ENCODE results near the gene PIK3IP1. TPM values are rescaled to one million over a fixed set of nuclear protein-coding genes. Genes with fewer than 3 reads are reported as not detected.

Gene PIK3IP1
- total and polyA plus RNA-seq, 10 of the 15 experiments (the other 5 are each of a cell fraction or from before 2014, with no cell fraction given): 0.77 to 6.5 (median 3.0) TPM

DNA sequence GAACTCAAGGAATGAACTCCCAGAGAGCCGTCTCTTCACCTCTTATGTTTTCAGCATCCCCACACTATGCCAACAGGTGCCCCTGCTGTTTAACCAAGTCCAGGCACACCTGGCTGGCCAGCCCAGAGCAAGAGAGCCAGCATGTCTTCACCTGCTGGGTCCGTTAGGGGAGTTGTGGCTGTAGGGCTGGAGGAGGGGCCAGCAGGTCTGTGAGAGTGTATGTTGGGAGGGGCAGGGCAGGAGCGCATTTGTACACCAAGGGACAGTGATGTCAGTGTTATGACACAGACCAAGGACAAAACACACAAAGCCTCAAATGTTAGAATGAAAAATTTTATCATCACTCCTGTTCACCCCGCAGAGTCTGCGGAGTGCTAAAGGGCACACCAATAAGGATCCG lies 48.1 kb upstream of the PIK3IP1 start (continued):
- TF ChIP-seq, protein P1, sequence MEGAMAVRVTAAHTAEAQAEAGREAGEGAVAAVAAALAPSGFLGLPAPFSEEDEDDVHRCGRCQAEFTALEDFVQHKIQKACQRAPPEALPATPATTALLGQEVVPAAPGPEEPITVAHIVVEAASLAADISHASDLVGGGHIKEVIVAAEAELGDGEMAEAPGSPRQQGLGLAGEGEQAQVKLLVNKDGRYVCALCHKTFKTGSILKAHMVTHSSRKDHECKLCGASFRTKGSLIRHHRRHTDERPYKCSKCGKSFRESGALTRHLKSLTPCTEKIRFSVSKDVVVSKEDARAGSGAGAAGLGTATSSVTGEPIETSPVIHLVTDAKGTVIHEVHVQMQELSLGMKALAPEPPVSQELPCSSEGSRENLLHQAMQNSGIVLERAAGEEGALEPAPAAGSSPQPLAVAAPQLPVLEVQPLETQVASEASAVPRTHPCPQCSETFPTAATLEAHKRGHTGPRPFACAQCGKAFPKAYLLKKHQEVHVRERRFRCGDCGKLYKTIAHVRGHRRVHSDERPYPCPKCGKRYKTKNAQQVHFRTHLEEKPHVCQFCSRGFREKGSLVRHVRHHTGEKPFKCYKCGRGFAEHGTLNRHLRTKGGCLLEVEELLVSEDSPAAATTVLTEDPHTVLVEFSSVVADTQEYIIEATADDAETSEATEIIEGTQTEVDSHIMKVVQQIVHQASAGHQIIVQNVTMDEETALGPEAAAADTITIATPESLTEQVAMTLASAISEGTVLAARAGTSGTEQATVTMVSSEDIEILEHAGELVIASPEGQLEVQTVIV (IDR thresholded peaks at IDR 0.05; ENCODE audit: borderline replicate concordance, partially characterized antibody): no peak
- TF ChIP-seq, protein P2, sequence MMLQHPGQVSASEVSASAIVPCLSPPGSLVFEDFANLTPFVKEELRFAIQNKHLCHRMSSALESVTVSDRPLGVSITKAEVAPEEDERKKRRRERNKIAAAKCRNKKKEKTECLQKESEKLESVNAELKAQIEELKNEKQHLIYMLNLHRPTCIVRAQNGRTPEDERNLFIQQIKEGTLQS (IDR thresholded peaks at IDR 0.05; ENCODE audit: borderline replicate concordance, extremely low read depth, low read depth, low read length): no peak
- TF ChIP-seq TARDBP (IDR thresholded peaks at IDR 0.05; ENCODE audit: borderline replicate concordance) (no peak), BCL11A (IDR thresholded peaks at IDR 0.05; ENCODE audit: low read depth, low read length) (no peak), KAT2A (conservative IDR thresholded peaks at IDR 0.05; ENCODE audit: control insufficient read depth, low read depth, low read length) (no peak)
- TF ChIP-seq, protein P3, sequence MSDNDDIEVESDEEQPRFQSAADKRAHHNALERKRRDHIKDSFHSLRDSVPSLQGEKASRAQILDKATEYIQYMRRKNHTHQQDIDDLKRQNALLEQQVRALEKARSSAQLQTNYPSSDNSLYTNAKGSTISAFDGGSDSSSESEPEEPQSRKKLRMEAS (IDR thresholded peaks at IDR 0.05; ENCODE audit: low read depth, low read length): no peak

DNA sequence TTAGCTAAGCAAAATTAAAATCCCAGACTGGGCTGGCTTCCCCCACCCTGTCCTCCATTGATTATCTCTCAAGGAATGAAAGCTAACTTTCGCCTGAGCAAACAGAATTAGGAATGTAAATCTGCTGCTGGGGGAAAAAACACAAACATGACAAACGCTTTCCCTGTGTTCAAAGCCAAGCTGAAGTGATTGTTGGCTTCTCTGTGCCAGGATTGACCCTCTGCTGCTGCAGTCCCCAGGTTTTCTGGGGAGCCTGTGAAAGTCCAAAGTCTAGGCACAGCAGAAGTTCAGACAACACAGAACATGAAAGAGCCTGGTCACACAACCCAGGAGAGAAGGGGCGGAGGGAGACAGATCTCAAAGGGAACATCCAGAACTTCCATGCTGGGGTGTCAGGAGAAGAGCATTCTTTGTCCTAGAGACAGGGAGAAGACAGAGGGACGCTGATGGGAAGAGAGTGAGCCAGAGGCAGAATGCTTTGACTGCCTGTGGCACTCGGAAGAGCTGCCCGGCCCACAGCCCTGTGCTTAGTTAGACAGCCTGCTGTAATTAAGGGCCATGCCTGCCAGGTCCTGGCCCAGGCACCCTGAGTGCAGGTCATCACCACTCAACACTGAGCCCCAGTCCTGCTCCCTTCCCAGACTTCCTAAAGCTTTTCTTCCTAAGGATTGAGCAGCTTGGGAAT lies 47.0 kb upstream of the PIK3IP1 start:
- Histone ChIP-seq H4K20me1 (ENCODE audit: control insufficient read depth, insufficient read depth) (peaks cover 5% of the 10 kb centered on the region; the same call in 1 of the 2 replicates), H2AFZ (ENCODE audit: control insufficient read depth, low read depth, low read length) (no peak overlapping the region), H3K27me3 (replicated peaks in 1 of 2; ENCODE audit: control insufficient read depth in 2 of 2, insufficient read depth in 2 of 2, low read length in 1 of 2) (no peaks in the 10 kb centered on the region), H3K9me3 (replicated peaks; ENCODE audit: control insufficient read depth, insufficient read depth, low read length) (no peaks in the 10 kb centered on the region), H3K4me2 (ENCODE audit: control insufficient read depth, insufficient read depth) (no peak overlapping the region), H3K9ac (ENCODE audit: control insufficient read depth, insufficient read depth, low read length) (no peak overlapping the region), H3K36me3 (ENCODE audit: control insufficient read depth in 2 of 2, insufficient read depth in 2 of 2, low read length in 1 of 2) (peaks cover 24 to 30% of the 10 kb centered on the region in 2 experiments), H3K27ac (ENCODE audit: control insufficient read depth, insufficient read depth) (no peak overlapping the region), H3K79me2 (ENCODE audit: control insufficient read depth, insufficient read depth, low read length) (peaks cover 26% of the 10 kb centered on the region), H3K4me1 (ENCODE audit: control insufficient read depth, insufficient read depth, low read length) (peaks cover 16% of the 10 kb centered on the region), H3K4me3 (no peak overlapping the region)
- ATAC-seq (no peak), FAIRE-seq (no peak), DNase-seq (ENCODE audit: low read depth, low spot score) (no peak)
- whole genome bisulfite sequencing (ENCODE audit: insufficient coverage, insufficient replicate concordance, low lambda C conversion rate, missing lambda C conversion rate): 86% methylated on average over 6 of the region's 6 CpGs
- RAD21 ChIA-PET (ENCODE audit: unreplicated experiment): no interaction called here
- intact Hi-C loops (cut with micrococcal nuclease; ENCODE audit: unreplicated experiment): no loop called here
- BruUV-seq (replicated peaks): no TSS peak
- POLR2A ChIA-PET: interaction anchor here (0.5 kb wide), 1 partner anchor 164 kb away, joined by 3 read pairs; no protein-coding TSS in a partner anchor
- CTCF ChIA-PET: interaction anchor here (0.6 to 1.0 kb wide), 3 partner anchors 26 to 70 kb away, joined by 3 to 4 read pairs (median 3); no protein-coding TSS in a partner anchor
- in situ Hi-C loops (cut with MboI): no loop called here
- SMC1A ChIA-PET (ENCODE audit: uncharacterized antibody, unreplicated experiment): interaction anchor here (0.6 to 1.4 kb wide), 2 partner anchors 127 to 241 kb away, joined by 3 to 4 read pairs; partner anchors contain the start of gene LIMK2
- TF ChIP-seq POLR2AphosphoS2 (IDR thresholded peaks at IDR 0.05; ENCODE audit: low read depth, low read length) (no peak), NFIC (IDR thresholded peaks at IDR 0.05; ENCODE audit: low read depth, low read length) (no peak), SREBF1 (IDR thresholded peaks at IDR 0.05; ENCODE audit: low read length) (no peak), CHD1 (IDR thresholded peaks at IDR 0.05; ENCODE audit: low read depth, low read length) (no peak), GATAD2B (conservative IDR thresholded peaks at IDR 0.05; ENCODE audit: low read depth) (no peak), SIX5 (IDR thresholded peaks at IDR 0.05; ENCODE audit: low read depth, low read length, severe bottlenecking) (no peak), FOXK2 (IDR thresholded peaks at IDR 0.05) (no peak), PAX5 (IDR thresholded peaks at IDR 0.05; ENCODE audit: borderline replicate concordance, low read depth, low read length) (no peak), ZZZ3 (IDR thresholded peaks at IDR 0.05; ENCODE audit: control insufficient read depth, insufficient read length, low read depth) (no peak), NR2F1 (conservative IDR thresholded peaks at IDR 0.05) (no peak)
- TF ChIP-seq, protein P4, sequence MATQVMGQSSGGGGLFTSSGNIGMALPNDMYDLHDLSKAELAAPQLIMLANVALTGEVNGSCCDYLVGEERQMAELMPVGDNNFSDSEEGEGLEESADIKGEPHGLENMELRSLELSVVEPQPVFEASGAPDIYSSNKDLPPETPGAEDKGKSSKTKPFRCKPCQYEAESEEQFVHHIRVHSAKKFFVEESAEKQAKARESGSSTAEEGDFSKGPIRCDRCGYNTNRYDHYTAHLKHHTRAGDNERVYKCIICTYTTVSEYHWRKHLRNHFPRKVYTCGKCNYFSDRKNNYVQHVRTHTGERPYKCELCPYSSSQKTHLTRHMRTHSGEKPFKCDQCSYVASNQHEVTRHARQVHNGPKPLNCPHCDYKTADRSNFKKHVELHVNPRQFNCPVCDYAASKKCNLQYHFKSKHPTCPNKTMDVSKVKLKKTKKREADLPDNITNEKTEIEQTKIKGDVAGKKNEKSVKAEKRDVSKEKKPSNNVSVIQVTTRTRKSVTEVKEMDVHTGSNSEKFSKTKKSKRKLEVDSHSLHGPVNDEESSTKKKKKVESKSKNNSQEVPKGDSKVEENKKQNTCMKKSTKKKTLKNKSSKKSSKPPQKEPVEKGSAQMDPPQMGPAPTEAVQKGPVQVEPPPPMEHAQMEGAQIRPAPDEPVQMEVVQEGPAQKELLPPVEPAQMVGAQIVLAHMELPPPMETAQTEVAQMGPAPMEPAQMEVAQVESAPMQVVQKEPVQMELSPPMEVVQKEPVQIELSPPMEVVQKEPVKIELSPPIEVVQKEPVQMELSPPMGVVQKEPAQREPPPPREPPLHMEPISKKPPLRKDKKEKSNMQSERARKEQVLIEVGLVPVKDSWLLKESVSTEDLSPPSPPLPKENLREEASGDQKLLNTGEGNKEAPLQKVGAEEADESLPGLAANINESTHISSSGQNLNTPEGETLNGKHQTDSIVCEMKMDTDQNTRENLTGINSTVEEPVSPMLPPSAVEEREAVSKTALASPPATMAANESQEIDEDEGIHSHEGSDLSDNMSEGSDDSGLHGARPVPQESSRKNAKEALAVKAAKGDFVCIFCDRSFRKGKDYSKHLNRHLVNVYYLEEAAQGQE (IDR thresholded peaks at IDR 0.05; ENCODE audit: low read depth, low read length): no peak

Measured in GM12878 (cell line).